Muscle of leg (tissue), 11 donors: ENCODE measurements around the gene HOXA7. TPM values are rescaled to one million over a fixed set of nuclear protein-coding genes. Genes with fewer than 3 reads are reported as not detected.
A peak's percentile ranks its signal among the peaks of the same experiment; 100 is the strongest.

Experiments used
- DNase-seq: peaks from one replicate; pipeline ENCODE4 v3.0.0; 2013
- H3K27ac ChIP-seq: one replicate; pipeline ENCODE4 v1.5.1; 2013; ENCODE audit warnings: mild to moderate bottlenecking, low read length, control low read depth
- H3K27me3 ChIP-seq: one replicate; pipeline ENCODE4 v1.6.1; 2013; ENCODE audit warnings: low read length; ENCODE audit not compliant: control insufficient read depth, insufficient read depth
- H3K36me3 ChIP-seq: one replicate; pipeline ENCODE4 v1.6.1; 2013; ENCODE audit warnings: low read length; ENCODE audit not compliant: control insufficient read depth, insufficient read depth
- H3K4me1 ChIP-seq: one replicate; pipeline ENCODE4 v1.6.1; 2013; ENCODE audit warnings: low read length; ENCODE audit not compliant: control insufficient read depth, insufficient read depth
- H3K4me3 ChIP-seq: one replicate; pipeline ENCODE4 v1.5.1; 2013; ENCODE audit warnings: low read length, control low read depth
- H3K9me3 ChIP-seq: replicated peaks from 2 replicates; pipeline ENCODE4 v1.6.1; 2013; ENCODE audit warnings: low read depth, low read length; ENCODE audit not compliant: control insufficient read depth
- WGBS: methylation state at CpG from one replicate; pipeline ENCODE4 v1.1.5; 2013; ENCODE audit warnings: missing lambda C conversion rate; ENCODE audit not compliant: insufficient coverage; 5-methylcytosine and 5-hydroxymethylcytosine counted together
- polyA plus RNA-seq, 8 donors: library from polyadenylated mRNA; unstranded; fragments of 120-200 nt; gene quantifications; one replicate each; pipeline versions ENCODE4 v1.2.1 to v1.2.3, GENCODE V29; 2013; ENCODE audit warnings: inconsistent platforms in 1 of 8, low replicate concordance in 1 of 8; ENCODE audit not compliant: insufficient read length in 8 of 8, insufficient read depth in 1 of 8
- total RNA-seq: library from RNA; stranded (reverse); fragments of 120-200 nt; gene quantifications from one replicate; pipeline ENCODE4 v1.2.4, GENCODE V29; 2013

HOXA7 gene
- total and polyA plus RNA-seq, 9 donors = 3.9 to 16.3 (median 11.5) TPM

- peaks cover 39% of the 10 kb centered on the region for H3K27me3 ChIP-seq
- no peak overlapping the region for H3K4me3 ChIP-seq
- H3K27ac ChIP-seq = peak overlapping the region; percentile 38
- 73% methylated on average over 2 of the region's 4 CpGs for WGBS
- peaks cover 13% of the 10 kb centered on the region for H3K36me3 ChIP-seq
- peaks cover 49% of the 10 kb centered on the region for H3K4me1 ChIP-seq
- H3K9me3 ChIP-seq = no peaks in the 10 kb centered on the region
- peak; percentile 87 for DNase-seq
Measured at GRCh38 chr7:27109466-27110185, 46.8 kb downstream of the HOXA7 start.

GRCh38 chr7:27108390-27109127, 47.9 kb downstream of the HOXA7 start:
- no peak overlapping the region for H3K4me3 ChIP-seq
- H3K27ac ChIP-seq = peak overlapping the region; percentile 60
- no peaks in the 10 kb centered on the region for H3K9me3 ChIP-seq
- peaks cover 14% of the 10 kb centered on the region for H3K36me3 ChIP-seq
- no peak for DNase-seq
- peaks cover 48% of the 10 kb centered on the region for H3K4me1 ChIP-seq
- H3K27me3 ChIP-seq = peaks cover 44% of the 10 kb centered on the region
- 66% methylated on average over 28 of the region's 41 CpGs for WGBS

DNA sequence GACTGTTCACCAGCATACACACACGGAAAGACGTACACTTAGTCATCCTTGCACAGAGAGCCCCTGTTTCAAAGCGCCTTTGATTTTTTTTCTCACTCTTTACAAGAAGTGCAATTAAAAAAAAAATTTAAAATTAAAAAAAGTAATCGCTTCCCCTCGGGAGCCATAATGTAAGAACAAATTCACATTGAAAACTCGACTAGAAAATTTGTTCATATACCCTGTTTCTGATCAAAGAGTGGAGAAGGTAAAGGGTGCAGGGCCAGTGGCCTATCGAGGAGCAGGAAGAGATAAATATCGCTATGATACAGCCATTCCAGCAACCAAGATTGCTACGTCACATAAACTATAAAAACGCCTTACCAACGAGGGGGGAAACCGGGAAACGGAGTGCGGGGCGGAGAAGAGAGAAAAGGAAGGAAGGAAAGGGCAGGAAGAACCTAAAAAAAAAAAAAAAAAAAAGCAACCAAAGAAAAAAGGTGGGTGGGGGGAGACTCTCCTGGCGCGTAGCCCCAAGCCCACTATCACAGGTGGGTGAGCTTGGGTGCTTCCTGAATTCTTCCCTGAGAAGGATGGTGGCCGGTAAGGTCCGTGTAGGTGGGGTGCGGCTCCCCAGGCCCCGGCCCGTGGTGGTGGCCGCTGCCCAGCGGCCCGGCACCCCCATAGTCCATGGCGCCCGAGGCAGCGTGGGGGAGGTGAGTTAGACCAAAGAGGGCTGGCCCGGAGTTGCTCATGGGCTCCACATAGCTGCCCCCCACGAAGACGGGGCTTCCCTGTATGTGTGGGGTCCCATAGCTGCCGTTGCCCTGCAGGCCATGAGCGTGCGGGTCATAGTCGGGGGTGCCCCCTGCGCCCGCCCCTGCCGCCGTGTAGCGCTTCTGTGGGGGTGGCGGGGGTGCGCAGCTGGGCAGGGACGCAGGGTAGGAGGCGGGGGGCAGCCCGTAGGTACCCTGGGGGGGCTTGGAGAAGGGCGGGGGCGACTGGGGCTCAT, 48.8 kb downstream of the HOXA7 start:
- 60% methylated on average over 30 of the region's 47 CpGs for WGBS
- no peak for DNase-seq
- Histone ChIP-seq H3K4me3 (no peak overlapping the region), H3K27me3 (peaks cover 47% of the 10 kb centered on the region), H3K4me1 (peaks cover 43% of the 10 kb centered on the region), H3K9me3 (no peaks in the 10 kb centered on the region), H3K27ac (peak overlapping the region; percentile 62), H3K36me3 (peaks cover 15% of the 10 kb centered on the region)

GRCh38 chr7:27106901-27107240, 49.6 kb downstream of the HOXA7 start:
- Histone ChIP-seq H3K4me1 (peaks cover 43% of the 10 kb centered on the region), H3K27me3 (peaks cover 54% of the 10 kb centered on the region), H3K27ac (peak overlapping the region; percentile 65), H3K9me3 (no peaks in the 10 kb centered on the region), H3K4me3 (peak overlapping the region; percentile 11), H3K36me3 (peaks cover 15% of the 10 kb centered on the region)
- no peak for DNase-seq
- WGBS = no CpG with 5 or more reads among the region's 14 CpGs

- Histone ChIP-seq H3K27me3 (peaks cover 58% of the 10 kb centered on the region), H3K36me3 (peaks cover 15% of the 10 kb centered on the region), H3K4me1 (peaks cover 40% of the 10 kb centered on the region), H3K9me3 (no peaks in the 10 kb centered on the region), H3K4me3 (peak overlapping the region; percentile 11), H3K27ac (peak overlapping the region; percentile 65)
- DNase-seq = peak; percentile 57
- 56% methylated on average over 43 of the region's 44 CpGs for WGBS
Measured at GRCh38 chr7:27106181-27106900, 50.1 kb downstream of the HOXA7 start.

- H3K27me3 ChIP-seq = peaks cover 59% of the 10 kb centered on the region
- H3K27ac ChIP-seq = no peak overlapping the region
- no peak overlapping the region for H3K4me3 ChIP-seq
- WGBS = 100% methylated on average over 2 of the region's 13 CpGs
- no peak for DNase-seq
- H3K9me3 ChIP-seq = no peaks in the 10 kb centered on the region
- H3K36me3 ChIP-seq = peaks cover 19% of the 10 kb centered on the region
- peaks cover 32% of the 10 kb centered on the region for H3K4me1 ChIP-seq
Measured at GRCh38 chr7:27105301-27106031, 51.0 kb downstream of the HOXA7 start.

- DNase-seq = peak; percentile 68
- Histone ChIP-seq H3K27ac (peak overlapping the region; percentile 2), H3K27me3 (peaks cover 55% of the 10 kb centered on the region), H3K4me3 (no peak overlapping the region), H3K9me3 (no peaks in the 10 kb centered on the region), H3K4me1 (peaks cover 24% of the 10 kb centered on the region), H3K36me3 (peaks cover 13% of the 10 kb centered on the region)
- WGBS = 69% methylated on average over 6 of the region's 13 CpGs
Measured at GRCh38 chr7:27104341-27105058, 52.0 kb downstream of the HOXA7 start.
